ENCODE data around the gene RBM38.

- TF ChIP-seq CTCF (tag by site-specific recombination; IDR thresholded peaks at IDR 0.05), result no peak
- TF ChIP-seq, protein P1, sequence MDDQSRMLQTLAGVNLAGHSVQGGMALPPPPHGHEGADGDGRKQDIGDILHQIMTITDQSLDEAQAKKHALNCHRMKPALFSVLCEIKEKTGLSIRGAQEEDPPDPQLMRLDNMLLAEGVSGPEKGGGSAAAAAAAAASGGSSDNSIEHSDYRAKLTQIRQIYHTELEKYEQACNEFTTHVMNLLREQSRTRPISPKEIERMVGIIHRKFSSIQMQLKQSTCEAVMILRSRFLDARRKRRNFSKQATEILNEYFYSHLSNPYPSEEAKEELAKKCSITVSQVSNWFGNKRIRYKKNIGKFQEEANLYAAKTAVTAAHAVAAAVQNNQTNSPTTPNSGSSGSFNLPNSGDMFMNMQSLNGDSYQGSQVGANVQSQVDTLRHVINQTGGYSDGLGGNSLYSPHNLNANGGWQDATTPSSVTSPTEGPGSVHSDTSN (CRISPR knock-in tag; IDR thresholded peaks at IDR 0.05), result no peak
- no peak for TF ChIP-seq ZNF660 (tag by site-specific recombination; IDR thresholded peaks at IDR 0.05)
- no peak for TF ChIP-seq ZNF18 (tag by site-specific recombination; IDR thresholded peaks at IDR 0.05)
Observed at GRCh38 chr20:57396984-57397692, 5.9 kb downstream of the RBM38 start.
